ENCODE results near the gene DAB1.

DAB1 gene

GRCh38 chr1:57468641-57469523 is 45.0 kb upstream of the DAB1 start:
- no peak overlapping the region for H3K4me3 ChIP-seq (ENCODE audit: low read length in 2 of 2)
- H3K79me1 ChIP-seq (ENCODE audit: low read depth, low read length): no peaks in the 10 kb centered on the region
- H3K18ac ChIP-seq (ENCODE audit: low read length): no peak overlapping the region
- H2AFZ ChIP-seq (ENCODE audit: low read length): no peak overlapping the region
- no peak for DNase-seq (ENCODE audit: low spot score)
- no peak overlapping the region for H2BK120ac ChIP-seq (ENCODE audit: low read depth, low read length)
- H3K4me1 ChIP-seq (ENCODE audit: control insufficient read depth in 2 of 2, insufficient read depth in 1 of 2, low read depth in 1 of 2, low read length in 2 of 2): peaks cover 0 to 5% of the 10 kb centered on the region in 2 donors
- H3K4me2 ChIP-seq (ENCODE audit: insufficient read depth, low read length, poor library complexity, severe bottlenecking): no peak overlapping the region
- H3K36me3 ChIP-seq (replicated peaks in 1 of 2; ENCODE audit: control insufficient read depth in 2 of 2, insufficient read depth in 2 of 2, low read length in 2 of 2): no peaks in the 10 kb centered on the region
- no peaks in the 10 kb centered on the region for H3K9me3 ChIP-seq (replicated peaks in 1 of 2; ENCODE audit: control insufficient read depth in 2 of 2, insufficient read depth in 1 of 2, low read depth in 1 of 2, low read length in 2 of 2)
- no peak overlapping the region for H3K14ac ChIP-seq (ENCODE audit: low read length)
- WGBS, 2 donors (ENCODE audit: extremely low coverage in 2 of 2, insufficient read length in 2 of 2, insufficient replicate concordance in 1 of 2): no CpG with 5 or more reads among the region's 2 CpGs
- H3K27me3 ChIP-seq (ENCODE audit: control insufficient read depth in 3 of 3, insufficient read depth in 3 of 3, low read depth in 1 of 3, low read length in 3 of 3): no peaks in the 10 kb centered on the region
- no peak overlapping the region for H3K9ac ChIP-seq (ENCODE audit: low read depth, low read length, poor library complexity)
- no peak overlapping the region for H3K27ac ChIP-seq (replicated peaks; ENCODE audit: low read length)
- no peak overlapping the region for H4K8ac ChIP-seq (ENCODE audit: low read depth, low read length)
- no peak overlapping the region for H4K91ac ChIP-seq (ENCODE audit: low read depth, low read length, poor library complexity)
- no peak overlapping the region for H2AK5ac ChIP-seq (ENCODE audit: low read depth, low read length)
- H2BK15ac ChIP-seq (ENCODE audit: low read length): no peak overlapping the region
- H2BK12ac ChIP-seq (ENCODE audit: low read length): no peak overlapping the region
- H2BK5ac ChIP-seq (ENCODE audit: low read length): no peak overlapping the region
- H3K23ac ChIP-seq (ENCODE audit: low read depth, low read length, poor library complexity): no peak overlapping the region
- no peak overlapping the region for H3K4ac ChIP-seq (ENCODE audit: low read length)

- no CpG with 5 or more reads among the region's 1 CpG for WGBS, 2 donors (ENCODE audit: extremely low coverage in 2 of 2, insufficient read length in 2 of 2, insufficient replicate concordance in 1 of 2)
- no peaks in the 10 kb centered on the region for H3K9me3 ChIP-seq (replicated peaks in 1 of 2; ENCODE audit: control insufficient read depth in 2 of 2, insufficient read depth in 1 of 2, low read depth in 1 of 2, low read length in 2 of 2)
Observed at GRCh38 chr1:57467830-57468229, 44.0 kb upstream of the DAB1 start.

GRCh38 chr1:57464756-57465155 is 40.9 kb upstream of the DAB1 start:
- no peak overlapping the region for H3K9ac ChIP-seq (ENCODE audit: low read depth, low read length, poor library complexity)
- no peak overlapping the region for H3K4me3 ChIP-seq (ENCODE audit: low read length in 2 of 2)
- no peak overlapping the region for H3K4ac ChIP-seq (ENCODE audit: low read length)
- H3K9me3 ChIP-seq (replicated peaks in 1 of 2; ENCODE audit: control insufficient read depth in 2 of 2, insufficient read depth in 1 of 2, low read depth in 1 of 2, low read length in 2 of 2): no peaks in the 10 kb centered on the region
- H3K14ac ChIP-seq (ENCODE audit: low read length): no peak overlapping the region
- no peak overlapping the region for H2BK120ac ChIP-seq (ENCODE audit: low read depth, low read length)
- no peak overlapping the region for H3K4me2 ChIP-seq (ENCODE audit: insufficient read depth, low read length, poor library complexity, severe bottlenecking)
- H4K91ac ChIP-seq (ENCODE audit: low read depth, low read length, poor library complexity): no peak overlapping the region
- no peak for DNase-seq (ENCODE audit: low spot score)
- no peaks in the 10 kb centered on the region for H3K79me1 ChIP-seq (ENCODE audit: low read depth, low read length)
- peaks cover 2 to 3% of the 10 kb centered on the region in 2 donors for H3K4me1 ChIP-seq (ENCODE audit: control insufficient read depth in 2 of 2, insufficient read depth in 1 of 2, low read depth in 1 of 2, low read length in 2 of 2)
- no CpG with 5 or more reads among the region's 3 CpGs for WGBS, 2 donors (ENCODE audit: extremely low coverage in 2 of 2, insufficient read length in 2 of 2, insufficient replicate concordance in 1 of 2)
- no peak overlapping the region for H2BK12ac ChIP-seq (ENCODE audit: low read length)
- no peak overlapping the region for H4K8ac ChIP-seq (ENCODE audit: low read depth, low read length)
- H2AK5ac ChIP-seq (ENCODE audit: low read depth, low read length): no peak overlapping the region
- H3K18ac ChIP-seq (ENCODE audit: low read length): no peak overlapping the region
- H3K27ac ChIP-seq (replicated peaks; ENCODE audit: low read length): no peak overlapping the region
- H2AFZ ChIP-seq (ENCODE audit: low read length): no peak overlapping the region
- H2BK15ac ChIP-seq (ENCODE audit: low read length): no peak overlapping the region
- no peak overlapping the region for H3K23ac ChIP-seq (ENCODE audit: low read depth, low read length, poor library complexity)
- no peaks in the 10 kb centered on the region for H3K36me3 ChIP-seq (replicated peaks in 1 of 2; ENCODE audit: control insufficient read depth in 2 of 2, insufficient read depth in 2 of 2, low read length in 2 of 2)
- no peak overlapping the region for H2BK5ac ChIP-seq (ENCODE audit: low read length)
- no peaks in the 10 kb centered on the region for H3K27me3 ChIP-seq (ENCODE audit: control insufficient read depth in 3 of 3, insufficient read depth in 3 of 3, low read depth in 1 of 3, low read length in 3 of 3)

More at GRCh38 chr1:57467830-57468229, 44.0 kb upstream of the DAB1 start:
- Histone ChIP-seq H4K91ac (ENCODE audit: low read depth, low read length, poor library complexity) (no peak overlapping the region), H2BK12ac (ENCODE audit: low read length) (no peak overlapping the region), H2AK5ac (ENCODE audit: low read depth, low read length) (no peak overlapping the region), H3K4me2 (ENCODE audit: insufficient read depth, low read length, poor library complexity, severe bottlenecking) (no peak overlapping the region), H3K4me3 (ENCODE audit: low read length in 2 of 2) (no peak overlapping the region), H4K8ac (ENCODE audit: low read depth, low read length) (no peak overlapping the region), H3K23ac (ENCODE audit: low read depth, low read length, poor library complexity) (no peak overlapping the region), H3K18ac (ENCODE audit: low read length) (no peak overlapping the region), H2AFZ (ENCODE audit: low read length) (no peak overlapping the region), H2BK15ac (ENCODE audit: low read length) (no peak overlapping the region), H3K4ac (ENCODE audit: low read length) (no peak overlapping the region), H3K4me1 (ENCODE audit: control insufficient read depth in 2 of 2, insufficient read depth in 1 of 2, low read depth in 1 of 2, low read length in 2 of 2) (peaks cover 0 to 5% of the 10 kb centered on the region in 2 donors), H3K9ac (ENCODE audit: low read depth, low read length, poor library complexity) (no peak overlapping the region), H2BK5ac (ENCODE audit: low read length) (no peak overlapping the region), H3K36me3 (replicated peaks in 1 of 2; ENCODE audit: control insufficient read depth in 2 of 2, insufficient read depth in 2 of 2, low read length in 2 of 2) (no peaks in the 10 kb centered on the region), H3K27me3 (ENCODE audit: control insufficient read depth in 3 of 3, insufficient read depth in 3 of 3, low read depth in 1 of 3, low read length in 3 of 3) (no peaks in the 10 kb centered on the region), H3K79me1 (ENCODE audit: low read depth, low read length) (no peaks in the 10 kb centered on the region), H3K27ac (replicated peaks; ENCODE audit: low read length) (no peak overlapping the region), H3K14ac (ENCODE audit: low read length) (no peak overlapping the region), H2BK120ac (ENCODE audit: low read depth, low read length) (no peak overlapping the region)
- no peak for DNase-seq (ENCODE audit: low spot score)

DNA sequence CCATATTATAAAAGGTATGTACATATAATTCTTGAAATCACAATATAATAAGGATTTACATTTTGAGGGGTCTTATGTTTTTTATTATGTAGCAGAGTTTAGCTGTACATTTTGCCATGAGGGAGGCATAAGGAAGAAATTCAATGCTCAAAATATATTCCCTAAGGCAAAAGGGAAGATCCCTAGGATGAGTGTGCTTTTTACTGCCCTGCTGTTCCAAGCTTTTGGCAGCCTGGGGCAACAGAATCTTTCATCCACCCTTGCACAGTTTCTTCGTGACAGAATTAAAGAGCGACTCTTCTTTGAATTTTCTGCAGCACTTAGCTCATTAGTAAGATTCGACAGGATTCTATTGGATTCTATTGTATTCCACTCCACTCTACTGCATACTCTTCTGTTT is 39.5 kb upstream of the DAB1 start:
- Histone ChIP-seq H2BK5ac (ENCODE audit: low read length) (no peak overlapping the region), H3K23ac (ENCODE audit: low read depth, low read length, poor library complexity) (no peak overlapping the region), H2AK5ac (ENCODE audit: low read depth, low read length) (no peak overlapping the region), H2BK120ac (ENCODE audit: low read depth, low read length) (no peak overlapping the region), H3K4me1 (ENCODE audit: control insufficient read depth in 2 of 2, insufficient read depth in 1 of 2, low read depth in 1 of 2, low read length in 2 of 2) (peaks cover 2 to 3% of the 10 kb centered on the region in 2 donors), H3K4ac (ENCODE audit: low read length) (no peak overlapping the region), H3K18ac (ENCODE audit: low read length) (no peak overlapping the region), H2AFZ (ENCODE audit: low read length) (no peak overlapping the region), H3K79me1 (ENCODE audit: low read depth, low read length) (no peaks in the 10 kb centered on the region), H2BK12ac (ENCODE audit: low read length) (no peak overlapping the region), H3K4me2 (ENCODE audit: insufficient read depth, low read length, poor library complexity, severe bottlenecking) (no peak overlapping the region), H3K27ac (replicated peaks; ENCODE audit: low read length) (no peak overlapping the region), H3K9me3 (replicated peaks in 1 of 2; ENCODE audit: control insufficient read depth in 2 of 2, insufficient read depth in 1 of 2, low read depth in 1 of 2, low read length in 2 of 2) (no peaks in the 10 kb centered on the region), H3K14ac (ENCODE audit: low read length) (no peak overlapping the region), H2BK15ac (ENCODE audit: low read length) (no peak overlapping the region), H4K8ac (ENCODE audit: low read depth, low read length) (no peak overlapping the region), H4K91ac (ENCODE audit: low read depth, low read length, poor library complexity) (no peak overlapping the region), H3K36me3 (replicated peaks in 1 of 2; ENCODE audit: control insufficient read depth in 2 of 2, insufficient read depth in 2 of 2, low read length in 2 of 2) (no peaks in the 10 kb centered on the region), H3K4me3 (ENCODE audit: low read length in 2 of 2) (no peak overlapping the region), H3K27me3 (ENCODE audit: control insufficient read depth in 3 of 3, insufficient read depth in 3 of 3, low read depth in 1 of 3, low read length in 3 of 3) (no peaks in the 10 kb centered on the region), H3K9ac (ENCODE audit: low read depth, low read length, poor library complexity) (no peak overlapping the region)
- WGBS, 2 donors (ENCODE audit: extremely low coverage in 2 of 2, insufficient read length in 2 of 2, insufficient replicate concordance in 1 of 2): no CpG with 5 or more reads among the region's 3 CpGs
- DNase-seq (ENCODE audit: low spot score): no peak

All from neuronal stem cell (in vitro differentiated cells).